OCI-LY7 (cell line): ENCODE measurements around the gene SLC66A2.

Source experiments
- EZH2phosphoT487 ChIP-seq: fragments of 200-600 bp; sonication (generic); IDR thresholded peaks from 2 replicates; pipeline ENCODE4 v1.6.1; 2018; ENCODE audit warnings: low read depth, borderline replicate concordance, mild to moderate bottlenecking, mixed run types, antibody characterized with exemption, low read length, moderate library complexity, mixed read lengths
- TF ChIP-seq, protein P1 (sequence below): fragments of 200-600 bp; sonication (generic); conservative IDR thresholded peaks from 2 replicates; pipeline ENCODE4 v1.5.1; 2014; ENCODE audit warnings: mild to moderate bottlenecking, antibody characterized with exemption, low read length, moderate library complexity, mixed read lengths

GRCh38 chr18:79988071-79988450 is 36.6 kb upstream of the SLC66A2 start:
- TF ChIP-seq, protein P1, sequence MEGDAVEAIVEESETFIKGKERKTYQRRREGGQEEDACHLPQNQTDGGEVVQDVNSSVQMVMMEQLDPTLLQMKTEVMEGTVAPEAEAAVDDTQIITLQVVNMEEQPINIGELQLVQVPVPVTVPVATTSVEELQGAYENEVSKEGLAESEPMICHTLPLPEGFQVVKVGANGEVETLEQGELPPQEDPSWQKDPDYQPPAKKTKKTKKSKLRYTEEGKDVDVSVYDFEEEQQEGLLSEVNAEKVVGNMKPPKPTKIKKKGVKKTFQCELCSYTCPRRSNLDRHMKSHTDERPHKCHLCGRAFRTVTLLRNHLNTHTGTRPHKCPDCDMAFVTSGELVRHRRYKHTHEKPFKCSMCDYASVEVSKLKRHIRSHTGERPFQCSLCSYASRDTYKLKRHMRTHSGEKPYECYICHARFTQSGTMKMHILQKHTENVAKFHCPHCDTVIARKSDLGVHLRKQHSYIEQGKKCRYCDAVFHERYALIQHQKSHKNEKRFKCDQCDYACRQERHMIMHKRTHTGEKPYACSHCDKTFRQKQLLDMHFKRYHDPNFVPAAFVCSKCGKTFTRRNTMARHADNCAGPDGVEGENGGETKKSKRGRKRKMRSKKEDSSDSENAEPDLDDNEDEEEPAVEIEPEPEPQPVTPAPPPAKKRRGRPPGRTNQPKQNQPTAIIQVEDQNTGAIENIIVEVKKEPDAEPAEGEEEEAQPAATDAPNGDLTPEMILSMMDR = peak; percentile 59
- TF ChIP-seq EZH2phosphoT487 = no peak
